DND-41 (cell line): ENCODE results near the gene CHRNB4.

Source experiments
- ATAC-seq: fragments of 200-7000 bp; cut with Tn5 transposase; 3 replicates; pipeline ENCODE4 v1.9.1; 2021; ENCODE audit warnings: low read depth; ENCODE audit not compliant: insufficient read depth
- DNase-seq: peaks from one replicate; pipeline ENCODE4 v3.0.0-alpha.2; 2020
- H2AFZ ChIP-seq: 2 replicates; pipeline ENCODE4 v1.6.0; 2012; ENCODE audit warnings: low read depth, low read length
- H3K27ac ChIP-seq: 2 replicates; pipeline ENCODE4 v1.5.1; 2012; ENCODE audit warnings: low read length, inconsistent platforms
- H3K27me3 ChIP-seq: fragments of 200-600 bp; sonication (generic); 2 replicates; pipeline ENCODE4 v1.6.0; 2012; ENCODE audit warnings: low read length, mild to moderate bottlenecking, inconsistent platforms; ENCODE audit not compliant: insufficient read depth, poor library complexity
- H3K36me3 ChIP-seq: 2 replicates; pipeline ENCODE4 v1.5.1; 2012; ENCODE audit warnings: low read length, inconsistent platforms; ENCODE audit not compliant: insufficient read depth
- H3K4me1 ChIP-seq: 2 replicates; pipeline ENCODE4 v1.5.1; 2012; ENCODE audit warnings: mild to moderate bottlenecking, low read length; ENCODE audit not compliant: insufficient read depth
- H3K4me2 ChIP-seq: 2 replicates; pipeline ENCODE4 v1.6.0; 2012; ENCODE audit warnings: mild to moderate bottlenecking, moderate library complexity, low read length, inconsistent platforms; ENCODE audit not compliant: insufficient read depth
- H3K4me3 ChIP-seq, 2 experiments: fragments of 200-600 bp in 1 of 2; shearing (Covaris generic) in 1 of 2; 2 replicates each; pipeline ENCODE4 v1.5.1; 2012 to 2016; ENCODE audit warnings: inconsistent platforms in 2 of 2, low read length in 2 of 2, mild to moderate bottlenecking in 2 of 2, low read depth in 1 of 2, moderate library complexity in 1 of 2
- H3K79me2 ChIP-seq: 2 replicates; pipeline ENCODE4 v1.6.0; 2012; ENCODE audit warnings: low read length, inconsistent platforms; ENCODE audit not compliant: insufficient read depth
- H3K9ac ChIP-seq: 2 replicates; pipeline ENCODE4 v1.6.0; 2012; ENCODE audit warnings: low read depth, mild to moderate bottlenecking, inconsistent platforms, low read length, moderate library complexity
- H3K9me3 ChIP-seq: 2 replicates; pipeline ENCODE4 v1.5.1; 2012; ENCODE audit warnings: low read length, moderate library complexity, mild to moderate bottlenecking, inconsistent platforms; ENCODE audit not compliant: insufficient read depth, severe bottlenecking
- H4K20me1 ChIP-seq: 2 replicates; pipeline ENCODE4 v1.6.0; 2012; ENCODE audit warnings: low read length; ENCODE audit not compliant: insufficient read depth
- EZH2 ChIP-seq: IDR thresholded peaks from 3 replicates; pipeline ENCODE4 v1.6.1; 2012; ENCODE audit warnings: borderline replicate concordance, low read depth, mild to moderate bottlenecking, moderate library complexity, low read length, inconsistent platforms; ENCODE audit not compliant: severe bottlenecking
- TF ChIP-seq, protein P1 (sequence below): IDR thresholded peaks from 2 replicates; pipeline ENCODE4 v1.5.1; 2012; ENCODE audit warnings: borderline replicate concordance, low read length, moderate library complexity, mild to moderate bottlenecking; ENCODE audit not compliant: poor library complexity, severe bottlenecking; ENCODE audit errors: extremely low read depth

Gene CHRNB4

GRCh38 chr15:78682004-78682651, 41.1 kb upstream of the CHRNB4 start:
- Histone ChIP-seq H3K27ac (no peak overlapping the region), H2AFZ (no peak overlapping the region)

GRCh38 chr15:78681281-78682003, 40.4 kb upstream of the CHRNB4 start:
- no peaks in the 10 kb centered on the region for H3K4me1 ChIP-seq
- H3K4me2 ChIP-seq: no peak overlapping the region
- no peaks in the 10 kb centered on the region for H3K36me3 ChIP-seq
- H3K4me3 ChIP-seq: no peak overlapping the region
- no peak for TF ChIP-seq EZH2
- TF ChIP-seq, protein P1, sequence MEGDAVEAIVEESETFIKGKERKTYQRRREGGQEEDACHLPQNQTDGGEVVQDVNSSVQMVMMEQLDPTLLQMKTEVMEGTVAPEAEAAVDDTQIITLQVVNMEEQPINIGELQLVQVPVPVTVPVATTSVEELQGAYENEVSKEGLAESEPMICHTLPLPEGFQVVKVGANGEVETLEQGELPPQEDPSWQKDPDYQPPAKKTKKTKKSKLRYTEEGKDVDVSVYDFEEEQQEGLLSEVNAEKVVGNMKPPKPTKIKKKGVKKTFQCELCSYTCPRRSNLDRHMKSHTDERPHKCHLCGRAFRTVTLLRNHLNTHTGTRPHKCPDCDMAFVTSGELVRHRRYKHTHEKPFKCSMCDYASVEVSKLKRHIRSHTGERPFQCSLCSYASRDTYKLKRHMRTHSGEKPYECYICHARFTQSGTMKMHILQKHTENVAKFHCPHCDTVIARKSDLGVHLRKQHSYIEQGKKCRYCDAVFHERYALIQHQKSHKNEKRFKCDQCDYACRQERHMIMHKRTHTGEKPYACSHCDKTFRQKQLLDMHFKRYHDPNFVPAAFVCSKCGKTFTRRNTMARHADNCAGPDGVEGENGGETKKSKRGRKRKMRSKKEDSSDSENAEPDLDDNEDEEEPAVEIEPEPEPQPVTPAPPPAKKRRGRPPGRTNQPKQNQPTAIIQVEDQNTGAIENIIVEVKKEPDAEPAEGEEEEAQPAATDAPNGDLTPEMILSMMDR: no peak
- H4K20me1 ChIP-seq: no peaks in the 10 kb centered on the region
- no peak overlapping the region for H2AFZ ChIP-seq
- DNase-seq (no peak), ATAC-seq (no peak)
- H3K9ac ChIP-seq: no peak overlapping the region
- no peaks in the 10 kb centered on the region for H3K79me2 ChIP-seq
- H3K27ac ChIP-seq: no peak overlapping the region
- no peaks in the 10 kb centered on the region for H3K9me3 ChIP-seq
- no peaks in the 10 kb centered on the region for H3K27me3 ChIP-seq

More at GRCh38 chr15:78682004-78682651, 41.1 kb upstream of the CHRNB4 start:
- Histone ChIP-seq H4K20me1 (no peaks in the 10 kb centered on the region), H3K9me3 (no peaks in the 10 kb centered on the region), H3K4me3 (no peak overlapping the region), H3K9ac (no peak overlapping the region), H3K4me2 (no peak overlapping the region), H3K79me2 (no peaks in the 10 kb centered on the region), H3K27me3 (no peaks in the 10 kb centered on the region), H3K4me1 (no peaks in the 10 kb centered on the region), H3K36me3 (no peaks in the 10 kb centered on the region)
- DNase-seq (no peak), ATAC-seq (no peak)
- TF ChIP-seq, protein P1: no peak
- TF ChIP-seq EZH2: no peak

DNA sequence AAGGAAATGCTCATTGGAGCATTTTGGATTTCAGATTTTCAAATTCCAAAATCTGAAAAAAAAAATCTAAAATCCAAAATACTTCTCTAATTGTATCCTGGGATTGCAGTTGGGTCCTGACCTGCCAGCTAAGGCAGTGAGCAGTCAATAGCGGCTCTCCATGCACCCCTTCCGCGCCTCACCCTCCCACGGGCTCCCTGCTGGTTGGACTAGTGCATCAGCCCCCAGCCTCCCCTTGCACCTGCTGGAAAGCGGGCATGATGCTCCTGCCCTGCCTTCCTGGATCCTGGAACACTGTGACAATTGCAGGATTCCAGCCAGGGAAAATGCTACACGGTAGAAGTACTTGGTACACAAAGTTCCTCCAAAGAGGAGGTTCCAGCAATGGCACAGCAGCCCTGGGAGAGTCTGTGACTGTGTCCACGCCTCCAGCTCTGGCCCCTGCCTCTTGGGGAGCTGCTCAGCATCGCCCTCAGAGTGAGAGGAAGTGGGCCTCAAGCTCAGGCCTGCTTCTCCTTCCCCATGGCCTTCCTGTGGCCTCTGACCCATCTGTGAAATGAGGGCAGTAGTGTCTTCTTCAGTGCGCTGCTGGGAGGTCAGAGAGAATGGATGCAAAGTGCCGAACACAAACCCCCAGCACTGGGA, 39.5 kb upstream of the CHRNB4 start:
- TF ChIP-seq, protein P1: no peak
- TF ChIP-seq EZH2: no peak
- no peak overlapping the region for H3K9ac ChIP-seq
- no peaks in the 10 kb centered on the region for H3K36me3 ChIP-seq
- H3K79me2 ChIP-seq: no peaks in the 10 kb centered on the region
- no peak overlapping the region for H3K27ac ChIP-seq
- ATAC-seq (no peak), DNase-seq (no peak)
- H3K4me1 ChIP-seq: no peaks in the 10 kb centered on the region
- no peak overlapping the region for H3K4me3 ChIP-seq
- H3K9me3 ChIP-seq: no peaks in the 10 kb centered on the region
- H3K27me3 ChIP-seq: no peaks in the 10 kb centered on the region
- H2AFZ ChIP-seq: no peak overlapping the region
- H4K20me1 ChIP-seq: no peaks in the 10 kb centered on the region
- no peak overlapping the region for H3K4me2 ChIP-seq
